Brain microvascular endothelial cell (primary cell): ENCODE data around the gene CDH6.
"Not testable (repeated sequence)": the region's sequence is repeated elsewhere in the genome, so short reads cannot be mapped to it uniquely, and the experiment has no call there.

Experiments
- DNase-seq: peaks from one replicate; pipeline ENCODE4 v3.0.0-alpha.2; 2020
- H3K27ac ChIP-seq: fragments of 250-450 bp; sonication (Bioruptor Pico); 2 replicates; pipeline ENCODE4 v1.5.1; 2020; ENCODE audit warnings: mild to moderate bottlenecking, moderate library complexity
- H3K27me3 ChIP-seq: fragments of 250-450 bp; sonication (Bioruptor Pico); replicated peaks from 2 replicates; pipeline ENCODE4 v1.5.1; 2020; ENCODE audit warnings: mild to moderate bottlenecking
- H3K36me3 ChIP-seq: fragments of 250-450 bp; sonication (Bioruptor Pico); replicated peaks from 2 replicates; pipeline ENCODE4 v1.5.1; 2020; ENCODE audit warnings: mild to moderate bottlenecking
- H3K4me3 ChIP-seq: 2 replicates; pipeline ENCODE4 v1.5.1; 2011; ENCODE audit warnings: low read depth, mild to moderate bottlenecking, control low read depth, low read length, moderate library complexity
- CTCF ChIP-seq: IDR thresholded peaks from 2 replicates; pipeline ENCODE4 v1.5.1; 2011; ENCODE audit warnings: low read depth, mild to moderate bottlenecking, moderate library complexity, low read length, control low read depth, inconsistent platforms; ENCODE audit errors: missing control alignments
- in situ Hi-C: cut with HindIII; loops from 2 replicates; pipeline ENCODE4 v1.10.0; 2017; ENCODE audit warnings: low sequenced_read_pairs, low pct_ligation_motif_present

The CDH6 gene

GRCh38 chr5:31357038-31357437 lies 163.6 kb downstream of the CDH6 start:
- in situ Hi-C loops: no loop called here
- TF ChIP-seq CTCF: no peak
- no peaks in the 10 kb centered on the region for H3K27me3 ChIP-seq
- DNase-seq: no peak
- H3K36me3 ChIP-seq: no peaks in the 10 kb centered on the region
- H3K27ac ChIP-seq: no peak overlapping the region
- H3K4me3 ChIP-seq: no peak overlapping the region

GRCh38 chr5:31359839-31360238 lies 166.4 kb downstream of the CDH6 start:
- in situ Hi-C loops: no loop called here
- no peaks in the 10 kb centered on the region for H3K36me3 ChIP-seq
- no peak overlapping the region for H3K27ac ChIP-seq
- DNase-seq: no peak
- TF ChIP-seq CTCF: no peak
- H3K4me3 ChIP-seq: no peak overlapping the region
- no peaks in the 10 kb centered on the region for H3K27me3 ChIP-seq

- no peak overlapping the region for H3K4me3 ChIP-seq
- no peaks in the 10 kb centered on the region for H3K27me3 ChIP-seq
- no peak for TF ChIP-seq CTCF
- H3K36me3 ChIP-seq: no peaks in the 10 kb centered on the region
- peak overlapping the region; percentile 78 for H3K27ac ChIP-seq
- in situ Hi-C loops: no loop called here
- DNase-seq: peak; percentile 63
Observed at GRCh38 chr5:31361234-31361633, 167.7 kb downstream of the CDH6 start.

- DNase-seq: peak; percentile 50
- in situ Hi-C loops, H3K27me3 ChIP-seq, H3K36me3 ChIP-seq, H3K4me3 ChIP-seq: not testable (repeated sequence)
- peak overlapping the region; percentile 78 for H3K27ac ChIP-seq
Observed at GRCh38 chr5:31361704-31362528, 168.4 kb downstream of the CDH6 start.

GRCh38 chr5:31362529-31362900 lies 169.0 kb downstream of the CDH6 start:
- Histone ChIP-seq H3K27me3 (no peaks in the 10 kb centered on the region), H3K36me3 (no peaks in the 10 kb centered on the region), H3K4me3 (no peak overlapping the region), H3K27ac (peak overlapping the region; percentile 78)
- TF ChIP-seq CTCF: no peak
- in situ Hi-C loops: no loop called here
- no peak for DNase-seq

- in situ Hi-C loops: no loop called here
Observed at GRCh38 chr5:31362931-31363568, 169.6 kb downstream of the CDH6 start.

More at GRCh38 chr5:31362931-31363568, 169.6 kb downstream of the CDH6 start:
- Histone ChIP-seq H3K27ac (peak overlapping the region; percentile 78), H3K4me3 (no peak overlapping the region), H3K27me3 (no peaks in the 10 kb centered on the region), H3K36me3 (no peaks in the 10 kb centered on the region)
- no peak for TF ChIP-seq CTCF
- peak; percentile 56 for DNase-seq
